C4-2B (cell line): ENCODE data around the gene TMEM184A.

ENCODE experiments used
- H3K27ac ChIP-seq: fragments of 450-650 bp; 2 replicates; pipeline ENCODE4 v1.5.1; 2017
- ZFX ChIP-seq: fragments of 450-650 bp; IDR thresholded peaks from 2 replicates; pipeline ENCODE4 v1.6.1; 2017
- TF ChIP-seq, protein P1 (sequence below): fragments of 450-650 bp; conservative IDR thresholded peaks from 2 replicates; pipeline ENCODE4 v1.5.1; 2017; ENCODE audit warnings: mild to moderate bottlenecking

TMEM184A gene

GRCh38 chr7:1553512-1554210 is 2.3 kb downstream of the TMEM184A start:
- TF ChIP-seq, protein P1, sequence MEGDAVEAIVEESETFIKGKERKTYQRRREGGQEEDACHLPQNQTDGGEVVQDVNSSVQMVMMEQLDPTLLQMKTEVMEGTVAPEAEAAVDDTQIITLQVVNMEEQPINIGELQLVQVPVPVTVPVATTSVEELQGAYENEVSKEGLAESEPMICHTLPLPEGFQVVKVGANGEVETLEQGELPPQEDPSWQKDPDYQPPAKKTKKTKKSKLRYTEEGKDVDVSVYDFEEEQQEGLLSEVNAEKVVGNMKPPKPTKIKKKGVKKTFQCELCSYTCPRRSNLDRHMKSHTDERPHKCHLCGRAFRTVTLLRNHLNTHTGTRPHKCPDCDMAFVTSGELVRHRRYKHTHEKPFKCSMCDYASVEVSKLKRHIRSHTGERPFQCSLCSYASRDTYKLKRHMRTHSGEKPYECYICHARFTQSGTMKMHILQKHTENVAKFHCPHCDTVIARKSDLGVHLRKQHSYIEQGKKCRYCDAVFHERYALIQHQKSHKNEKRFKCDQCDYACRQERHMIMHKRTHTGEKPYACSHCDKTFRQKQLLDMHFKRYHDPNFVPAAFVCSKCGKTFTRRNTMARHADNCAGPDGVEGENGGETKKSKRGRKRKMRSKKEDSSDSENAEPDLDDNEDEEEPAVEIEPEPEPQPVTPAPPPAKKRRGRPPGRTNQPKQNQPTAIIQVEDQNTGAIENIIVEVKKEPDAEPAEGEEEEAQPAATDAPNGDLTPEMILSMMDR = no peak
- no peak for TF ChIP-seq ZFX
- no peak overlapping the region for H3K27ac ChIP-seq

- TF ChIP-seq ZFX = no peak
- TF ChIP-seq, protein P1 = no peak
- no peak overlapping the region for H3K27ac ChIP-seq
These were observed 3.8 kb downstream of the TMEM184A start for GRCh38 chr7:1552200-1552599.

- H3K27ac ChIP-seq = no peak overlapping the region
- TF ChIP-seq, protein P1 = no peak
- TF ChIP-seq ZFX = no peak
These were observed 5.2 kb downstream of the TMEM184A start for GRCh38 chr7:1550846-1551155.

DNA sequence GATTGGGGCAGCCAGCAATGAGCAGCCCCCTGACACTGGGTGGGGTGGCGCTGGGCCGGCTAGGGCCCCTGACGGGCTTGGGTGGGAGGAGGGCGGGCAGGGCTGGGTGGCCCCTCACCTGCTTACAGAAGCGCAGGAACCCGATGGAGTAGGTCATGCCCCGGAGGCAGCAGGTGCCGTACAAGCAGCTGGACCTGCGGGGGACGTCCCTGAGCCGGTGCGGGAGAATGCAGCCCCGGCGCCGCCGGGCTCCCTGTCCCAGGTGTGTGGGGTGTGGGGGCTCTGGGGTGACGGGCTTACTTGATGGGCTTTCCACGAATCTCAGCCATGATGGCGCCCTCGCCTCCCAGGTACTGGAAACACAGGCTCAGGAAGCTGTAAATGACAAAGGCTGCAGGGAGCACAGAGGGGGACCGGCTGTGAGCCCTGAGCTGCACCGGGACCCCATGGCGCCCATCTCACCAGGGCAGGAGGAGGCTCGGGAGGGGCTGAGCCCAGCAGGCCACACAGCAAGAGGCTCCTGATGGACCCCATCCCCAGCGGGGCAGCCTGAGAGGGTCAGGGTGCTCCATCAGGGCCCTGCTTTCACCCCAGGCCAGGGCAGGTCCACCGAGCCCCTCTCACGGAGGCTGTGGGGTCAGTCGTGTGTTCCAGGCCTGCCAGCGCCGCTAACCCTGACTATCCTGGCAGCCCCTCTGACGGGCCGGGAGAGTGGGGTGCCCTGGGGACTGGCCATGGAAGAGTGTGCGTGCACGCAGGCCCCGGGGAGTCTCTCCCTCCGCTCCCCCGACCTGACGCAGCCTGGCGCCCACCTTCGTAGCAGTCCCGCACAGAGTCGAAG is 5.8 kb downstream of the TMEM184A start:
- TF ChIP-seq, protein P1 = no peak
- no peak for TF ChIP-seq ZFX
- H3K27ac ChIP-seq = no peak overlapping the region

DNA sequence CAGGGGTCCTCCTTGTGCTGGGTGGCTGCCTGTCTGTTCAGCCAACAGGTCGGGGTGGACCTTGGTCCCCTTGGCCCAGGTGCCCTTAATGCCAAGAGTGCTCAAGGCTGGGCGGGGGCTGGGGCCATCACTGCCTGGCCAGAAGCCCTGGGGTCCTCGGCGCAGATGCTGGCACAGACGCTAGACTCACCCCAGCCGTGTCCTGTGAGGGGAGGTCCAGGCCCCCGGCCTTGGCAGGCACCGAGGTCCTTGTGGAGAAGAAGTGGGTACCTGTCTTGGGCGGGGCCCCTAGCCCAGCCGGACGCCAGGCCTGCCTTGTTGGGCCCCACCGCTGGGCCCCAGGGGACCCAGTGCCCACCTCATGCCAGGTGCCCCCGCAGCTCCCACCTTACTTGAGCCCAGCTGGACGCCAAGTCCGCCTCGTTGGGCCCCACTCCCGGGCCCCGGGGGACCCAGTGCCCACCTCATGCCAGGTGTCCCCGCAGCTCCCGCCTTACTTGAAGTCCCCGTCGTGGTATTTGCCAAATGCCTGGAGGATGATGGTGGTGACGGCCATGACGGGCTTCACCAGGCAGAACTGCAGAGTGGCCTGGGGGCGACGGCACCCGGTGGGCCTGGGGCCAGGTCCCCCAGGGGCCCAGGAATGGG is 6.5 kb downstream of the TMEM184A start:
- no peak for TF ChIP-seq ZFX
- TF ChIP-seq, protein P1 = no peak
- no peak overlapping the region for H3K27ac ChIP-seq

GRCh38 chr7:1548944-1549343 is 7.1 kb downstream of the TMEM184A start:
- H3K27ac ChIP-seq = no peak overlapping the region
- TF ChIP-seq, protein P1 = no peak
- TF ChIP-seq ZFX = no peak

DNA sequence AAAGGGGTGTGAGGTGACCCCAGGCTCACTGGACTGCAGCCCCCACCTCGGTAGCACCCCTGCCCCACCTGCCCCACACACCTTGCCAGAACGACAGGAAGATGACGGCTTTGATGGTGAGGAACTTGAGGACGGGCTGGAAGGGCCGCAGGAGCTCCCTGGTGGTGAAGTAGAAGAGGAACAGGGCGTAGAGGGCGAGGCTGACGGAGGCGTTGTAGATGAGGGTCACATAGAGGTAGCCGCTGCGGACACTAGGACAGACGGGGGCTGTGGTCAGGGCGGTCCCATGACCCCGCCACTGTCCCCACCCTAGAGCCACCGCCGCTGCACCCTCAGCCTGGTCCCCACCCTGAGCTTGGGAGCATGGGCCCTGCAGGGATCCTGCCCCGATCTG is 7.6 kb downstream of the TMEM184A start:
- H3K27ac ChIP-seq = no peak overlapping the region
- TF ChIP-seq ZFX = no peak
- TF ChIP-seq, protein P1 = no peak
